Pons (tissue), 1 donor: ENCODE results near the gene GPSM1.
"Not testable (repeated sequence)": the region's sequence is repeated elsewhere in the genome, so short reads cannot be mapped to it uniquely, and the experiment has no call there.

Experiments
- DNase-seq: peaks from one replicate; pipeline ENCODE4 v3.0.0-alpha.2; 2016; ENCODE audit warnings: low spot score

GPSM1 gene

DNA sequence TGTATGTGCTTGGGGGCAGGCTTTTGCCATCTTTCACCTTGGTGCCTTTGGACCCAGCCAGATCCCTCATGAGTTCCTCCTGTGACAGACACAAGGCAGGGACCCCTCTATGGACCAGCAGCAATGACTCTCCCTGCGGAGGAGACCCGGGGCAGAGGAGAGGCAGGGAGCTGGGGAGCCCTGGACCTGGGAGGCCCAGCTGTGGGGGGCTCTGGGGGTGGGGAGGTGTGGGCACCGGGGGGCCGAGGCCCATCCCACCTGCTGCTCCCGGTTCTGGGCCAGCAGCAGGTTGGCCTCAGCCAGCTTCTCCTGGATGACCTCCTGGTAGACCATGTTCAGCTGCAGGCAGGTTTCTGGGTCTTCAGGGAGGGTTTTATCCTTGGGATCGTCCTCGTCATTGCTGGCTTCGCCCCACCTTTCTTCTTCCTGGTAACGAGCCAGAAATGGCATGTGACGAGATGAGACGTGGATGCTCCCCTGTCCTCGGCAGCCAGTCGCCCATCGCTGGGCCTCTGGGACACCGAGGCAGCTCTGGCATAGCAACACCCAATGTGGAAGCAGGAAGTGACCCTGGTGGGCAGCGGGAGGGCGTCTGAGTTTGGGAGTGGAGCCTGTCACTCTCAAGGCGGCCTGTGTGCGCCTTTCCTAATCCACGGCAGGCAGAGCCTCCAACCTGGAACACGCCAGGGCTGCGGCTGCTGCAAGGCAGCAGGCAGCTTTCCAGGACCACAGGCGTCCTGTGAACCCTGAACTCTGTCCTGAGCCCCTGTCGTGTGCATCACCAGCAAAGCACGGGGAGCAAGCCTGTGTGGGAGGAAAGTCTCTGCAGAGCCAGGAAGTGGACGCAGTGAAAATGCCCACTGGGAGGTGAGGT, 68.2 kb downstream of the GPSM1 start:
- DNase-seq: no peak

- no peak for DNase-seq
Observed at GRCh38 chr9:136396219-136396515, 68.8 kb downstream of the GPSM1 start.

- no peak for DNase-seq
Observed at GRCh38 chr9:136397643-136398042, 70.3 kb downstream of the GPSM1 start.

DNA sequence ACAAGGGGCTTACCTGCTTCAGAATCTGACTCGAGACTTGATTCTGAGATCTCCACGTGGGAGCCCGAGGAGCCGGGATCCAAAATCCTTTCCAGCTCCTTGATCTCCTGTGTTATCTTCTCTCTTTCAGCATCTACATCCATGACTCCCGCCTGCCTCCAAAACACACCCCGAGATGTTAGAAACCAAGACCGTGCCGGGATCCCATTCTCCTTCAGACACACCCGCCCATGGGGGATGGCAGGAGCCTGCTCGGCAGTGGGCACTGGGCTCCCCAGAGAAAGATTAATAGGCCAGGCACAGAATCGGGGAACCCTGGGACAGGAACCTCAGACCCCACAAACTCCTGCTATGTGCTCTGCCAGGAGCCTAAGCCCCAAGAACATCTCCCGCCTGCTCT, 70.9 kb downstream of the GPSM1 start:
- DNase-seq: no peak

- no peak for DNase-seq
Observed at GRCh38 chr9:136399176-136400037, 72.1 kb downstream of the GPSM1 start.

- peak; percentile 72 for DNase-seq
Observed at GRCh38 chr9:136400038-136400834, 72.9 kb downstream of the GPSM1 start, which contains the start of gene SNAPC4. Gene SNAPC4, minus strand, starts transcription at chr9:136400170. Its CDS starts 1,742 bp downstream, at chr9:136398428.

DNA sequence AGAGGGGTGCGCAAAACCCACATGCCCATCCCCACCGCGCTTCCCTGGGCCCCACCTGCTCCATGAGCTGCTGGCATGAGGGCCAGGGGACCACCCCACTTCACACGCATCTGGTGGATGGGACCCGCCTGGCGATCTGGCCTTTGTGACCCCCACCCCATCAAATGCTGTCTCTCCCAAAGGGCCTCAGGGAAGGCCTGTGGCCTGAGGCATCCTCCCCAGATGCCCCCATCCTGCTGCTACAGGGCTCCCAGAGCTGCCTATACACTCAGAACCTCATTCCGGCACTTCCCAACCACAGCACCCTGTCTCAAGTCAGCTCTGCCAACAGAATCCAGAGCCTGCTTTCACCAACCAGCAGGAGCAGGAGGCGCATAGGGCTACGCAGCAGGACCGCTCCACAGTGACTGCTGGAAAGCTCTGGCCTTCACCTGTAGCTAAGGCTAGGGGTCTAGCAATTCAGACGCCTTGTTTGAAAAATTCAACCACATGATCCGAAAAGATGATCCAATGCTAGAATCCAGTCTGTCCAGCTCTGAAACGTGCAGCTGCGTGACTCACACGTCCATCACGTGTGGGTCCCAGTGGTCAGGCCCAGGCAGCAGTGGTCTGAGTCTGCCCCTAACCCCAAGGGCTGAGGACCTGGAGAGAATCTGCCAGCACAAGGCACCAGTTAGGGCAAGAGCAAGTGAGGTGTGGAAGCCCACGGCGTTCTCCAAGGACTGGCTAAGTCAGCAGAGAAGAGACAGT, 74.0 kb downstream of the GPSM1 start:
- no peak for DNase-seq

- no peak for DNase-seq
Observed at GRCh38 chr9:136402067-136402466, 74.7 kb downstream of the GPSM1 start.

- DNase-seq: no peak
Observed at GRCh38 chr9:136403538-136403914, 76.2 kb downstream of the GPSM1 start.

DNA sequence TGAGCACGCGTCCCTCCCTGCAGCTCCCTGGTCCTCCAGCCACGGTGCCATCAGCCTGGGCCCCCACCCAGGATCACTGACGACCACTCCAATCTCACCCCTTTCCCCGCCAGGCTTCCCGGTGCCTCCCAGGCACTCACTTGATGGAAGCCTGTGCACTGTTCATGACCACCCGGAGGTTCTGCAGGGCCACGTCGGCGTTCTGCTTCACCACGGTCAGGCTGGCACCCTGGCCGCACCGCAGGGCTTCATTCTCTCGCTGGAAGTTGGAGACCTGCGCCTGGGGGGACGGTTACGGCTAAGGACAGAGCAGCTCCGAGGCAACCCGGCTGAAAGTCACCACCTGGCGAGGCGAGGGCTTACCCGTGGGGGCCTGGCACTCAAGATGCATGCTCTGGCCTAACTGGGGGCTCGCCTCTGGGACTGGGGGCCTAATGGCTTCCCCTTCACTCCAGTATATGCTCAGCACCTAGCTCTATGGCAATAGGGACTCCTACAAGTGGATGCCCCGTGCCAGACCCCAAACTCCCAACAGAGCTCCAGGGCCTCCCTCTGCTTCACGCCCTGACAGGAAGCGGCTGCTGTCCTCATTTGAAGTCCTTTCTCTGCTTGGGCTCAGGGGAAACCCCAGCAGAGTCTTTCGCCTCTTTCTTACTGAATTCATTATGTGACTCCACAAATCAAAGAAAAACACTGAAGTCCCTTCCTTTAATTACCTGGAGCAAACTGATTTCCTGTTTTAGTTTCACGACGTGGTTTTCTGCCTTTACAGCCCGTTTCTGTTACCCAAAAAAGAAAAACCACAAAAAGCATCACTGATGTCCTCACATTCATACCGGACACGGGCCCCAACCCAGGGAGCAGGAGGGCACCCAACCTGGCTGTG, 76.8 kb downstream of the GPSM1 start:
- DNase-seq: no peak

- no peak for DNase-seq
Observed at GRCh38 chr9:136404801-136405136, 77.4 kb downstream of the GPSM1 start.

- no peak for DNase-seq
Observed at GRCh38 chr9:136405481-136405880, 78.1 kb downstream of the GPSM1 start.

DNA sequence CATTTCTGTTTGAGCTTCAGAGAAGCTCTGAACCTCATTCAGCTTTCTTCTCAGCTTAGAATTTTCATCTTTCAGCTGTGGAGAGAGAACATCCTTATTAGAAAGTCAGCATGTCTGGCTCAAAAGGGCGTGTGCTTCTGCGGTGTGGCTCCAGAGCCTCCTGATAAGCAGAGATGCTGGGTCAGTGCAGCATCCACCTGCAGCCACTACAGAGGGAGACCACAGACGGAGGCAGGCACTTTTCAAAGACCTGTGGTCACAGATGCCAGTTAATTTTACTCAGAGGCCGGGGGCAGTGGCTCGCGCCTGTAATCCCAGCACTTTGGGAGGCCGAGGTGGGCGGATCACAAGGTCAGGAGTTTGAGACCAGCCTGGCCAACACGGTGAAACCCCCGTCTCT, 78.6 kb downstream of the GPSM1 start:
- not testable (repeated sequence) for DNase-seq

DNA sequence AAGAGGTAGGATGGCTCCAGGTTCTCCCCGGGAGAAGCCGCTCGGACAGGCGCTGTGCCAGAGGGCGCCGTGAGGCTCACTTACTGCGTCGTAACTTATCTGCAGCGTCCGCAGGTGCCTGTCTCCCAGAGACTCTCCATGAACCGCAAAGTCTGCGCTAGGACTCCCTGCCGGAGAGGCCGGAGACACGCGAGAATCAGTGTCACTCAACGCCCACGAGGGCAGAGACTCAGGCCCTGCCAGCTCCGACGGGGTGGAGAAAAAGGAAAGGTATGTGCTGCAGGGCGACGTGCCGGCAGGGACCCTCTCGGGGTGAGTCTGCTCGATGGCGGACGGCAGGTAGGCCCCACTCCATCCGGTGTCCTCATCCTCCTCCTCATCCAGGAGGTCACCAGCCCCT, 79.7 kb downstream of the GPSM1 start:
- not testable (repeated sequence) for DNase-seq

DNA sequence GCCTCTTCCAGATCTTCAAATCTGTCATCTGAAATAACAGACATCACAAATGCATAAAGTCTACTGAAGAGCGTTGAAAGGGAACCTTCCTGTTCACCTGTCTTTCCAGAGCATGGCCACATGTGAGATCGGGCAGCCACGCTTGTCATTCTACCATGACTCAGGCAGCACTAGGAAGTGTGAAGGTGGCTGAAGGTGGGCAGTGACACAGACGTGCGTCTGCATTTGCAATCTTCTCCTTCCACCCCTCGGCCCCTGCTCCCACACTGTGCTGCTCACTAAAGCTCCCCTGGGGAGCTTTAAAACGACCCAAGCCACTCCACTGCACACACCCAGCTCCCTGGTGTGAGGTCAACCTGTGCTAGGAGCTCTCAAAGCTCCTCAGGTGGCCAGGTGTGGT, 80.6 kb downstream of the GPSM1 start:
- no peak for DNase-seq
